ENCODE data around the gene HIP1R. TPM values are rescaled to one million over a fixed set of nuclear protein-coding genes. Genes with fewer than 3 reads are reported as not detected.
"Not testable (repeated sequence)": the region's sequence is repeated elsewhere in the genome, so short reads cannot be mapped to it uniquely, and the experiment has no call there.

The HIP1R gene
- total RNA-seq, 1 donor from 2014 or later, result 31.3 TPM

- no peak overlapping the region for H3K4me3 Mint-ChIP-seq (ENCODE audit: unreplicated experiment)
- H3K36me3 Mint-ChIP-seq (ENCODE audit: unreplicated experiment), result no peaks in the 10 kb centered on the region
- no peak for DNase-seq (ENCODE audit: extremely low spot score, unreplicated experiment)
- no peak overlapping the region for H3K27ac Mint-ChIP-seq (ENCODE audit: unreplicated experiment)
- no peaks in the 10 kb centered on the region for H3K9me3 Mint-ChIP-seq (ENCODE audit: unreplicated experiment)
- H3K27me3 Mint-ChIP-seq (ENCODE audit: unreplicated experiment), result peaks cover 13% of the 10 kb centered on the region
- H3K4me1 Mint-ChIP-seq (ENCODE audit: unreplicated experiment), result peaks cover 23% of the 10 kb centered on the region
- no peak for TF ChIP-seq CTCF (IDR thresholded peaks at IDR 0.05)
Observed at GRCh38 chr12:122899887-122900286, 64.6 kb downstream of the HIP1R start.

DNA sequence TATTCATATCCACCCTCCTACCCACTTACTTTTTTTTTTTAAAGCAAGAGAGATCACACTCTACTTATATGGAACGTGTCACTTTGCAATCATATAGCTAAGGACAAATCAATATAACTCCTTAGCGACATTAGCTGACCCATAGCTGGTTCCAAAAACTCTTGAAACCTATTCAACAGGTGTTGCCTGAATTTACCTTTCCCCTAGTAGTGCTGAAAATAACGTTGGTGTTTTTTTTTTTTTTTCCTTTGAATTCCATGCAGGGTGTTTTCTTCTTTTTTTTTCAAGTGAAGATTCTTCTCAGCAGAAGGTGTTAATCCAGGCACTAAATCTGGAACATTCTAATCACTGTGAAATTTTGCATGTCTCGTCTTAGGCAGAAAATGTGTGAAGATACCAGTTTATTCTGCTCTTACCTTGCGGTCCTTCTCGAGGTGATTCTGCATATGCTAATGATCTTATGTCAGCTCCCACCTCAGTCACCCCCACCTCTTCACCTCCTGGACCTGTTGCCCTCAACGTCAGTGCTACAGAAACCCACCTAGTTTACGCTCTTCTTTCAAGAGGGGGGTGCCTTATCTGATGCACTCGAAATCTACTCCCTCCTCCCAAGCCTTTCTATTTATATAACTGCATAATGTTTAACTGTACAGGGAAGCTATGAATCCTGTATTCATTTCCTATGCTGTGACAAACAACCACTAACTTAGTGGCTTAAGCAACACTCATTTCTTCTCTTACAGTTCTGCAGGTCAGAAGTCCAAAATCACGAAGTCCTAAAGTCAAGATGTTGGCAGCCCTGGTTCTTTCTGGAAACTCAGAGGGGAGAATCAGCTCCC lies 67.8 kb downstream of the HIP1R start:
- DNase-seq (ENCODE audit: extremely low spot score, unreplicated experiment), result no peak
- Mint-ChIP-seq H3K9me3 (ENCODE audit: unreplicated experiment) (no peaks in the 10 kb centered on the region), H3K4me3 (ENCODE audit: unreplicated experiment) (no peak overlapping the region), H3K36me3 (ENCODE audit: unreplicated experiment) (no peaks in the 10 kb centered on the region), H3K27ac (ENCODE audit: unreplicated experiment) (no peak overlapping the region), H3K4me1 (ENCODE audit: unreplicated experiment) (peaks cover 9% of the 10 kb centered on the region), H3K27me3 (ENCODE audit: unreplicated experiment) (peaks cover 13% of the 10 kb centered on the region)
- TF ChIP-seq CTCF (IDR thresholded peaks at IDR 0.05), result no peak

- Mint-ChIP-seq H3K36me3 (ENCODE audit: unreplicated experiment) (no peaks in the 10 kb centered on the region), H3K9me3 (ENCODE audit: unreplicated experiment) (no peaks in the 10 kb centered on the region), H3K27me3 (ENCODE audit: unreplicated experiment) (peaks cover 13% of the 10 kb centered on the region), H3K4me3 (ENCODE audit: unreplicated experiment) (no peak overlapping the region), H3K27ac (ENCODE audit: unreplicated experiment) (no peak overlapping the region), H3K4me1 (ENCODE audit: unreplicated experiment) (peaks cover 3% of the 10 kb centered on the region)
- no peak for DNase-seq (ENCODE audit: extremely low spot score, unreplicated experiment)
- no peak for TF ChIP-seq CTCF (IDR thresholded peaks at IDR 0.05)
Observed at GRCh38 chr12:122903693-122904034, 68.4 kb downstream of the HIP1R start.

DNA sequence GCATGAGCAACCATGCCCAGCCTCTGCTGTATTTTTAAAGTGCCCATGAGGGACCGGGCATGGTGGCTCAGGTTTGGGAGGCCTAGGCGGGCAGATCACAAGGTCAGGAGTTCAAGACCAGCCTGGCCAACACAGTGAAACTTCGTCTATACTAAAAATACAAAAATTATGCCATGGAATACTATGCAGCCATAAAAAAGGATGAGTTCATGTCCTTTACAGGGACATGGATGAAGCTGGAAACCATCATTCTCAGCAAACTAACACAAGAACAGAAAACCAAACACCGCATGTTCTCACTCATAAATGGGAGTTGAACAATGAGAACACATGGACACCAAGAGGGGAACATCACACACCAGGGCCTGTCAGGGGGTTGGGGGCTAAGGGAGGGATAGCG lies 70.0 kb downstream of the HIP1R start:
- peaks cover 13% of the 10 kb centered on the region for H3K27me3 Mint-ChIP-seq (ENCODE audit: unreplicated experiment)
- H3K36me3 Mint-ChIP-seq (ENCODE audit: unreplicated experiment); H3K4me1 Mint-ChIP-seq (ENCODE audit: unreplicated experiment); H3K27ac Mint-ChIP-seq (ENCODE audit: unreplicated experiment); H3K9me3 Mint-ChIP-seq (ENCODE audit: unreplicated experiment); H3K4me3 Mint-ChIP-seq (ENCODE audit: unreplicated experiment); DNase-seq (ENCODE audit: extremely low spot score, unreplicated experiment): not testable (repeated sequence)

DNA sequence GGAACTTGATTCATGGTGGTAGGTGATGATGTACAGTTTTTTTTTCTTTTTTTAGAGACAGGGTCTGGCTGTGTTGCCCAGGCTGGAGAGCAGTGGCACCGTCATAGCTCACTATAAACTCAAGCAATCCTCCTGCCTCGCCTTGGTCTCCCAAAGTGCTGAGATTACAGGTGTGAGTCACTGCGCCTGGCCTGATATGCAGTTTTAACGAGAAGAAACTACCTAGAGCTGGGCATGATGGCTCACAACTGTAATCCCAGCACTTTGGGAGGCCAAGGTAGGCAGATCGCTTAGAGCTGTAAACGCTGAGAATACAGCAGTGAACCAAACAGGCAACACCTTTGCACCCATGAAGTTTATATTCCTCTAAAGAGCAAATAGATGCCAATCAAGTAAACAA lies 73.7 kb downstream of the HIP1R start:
- Mint-ChIP-seq H3K4me3 (ENCODE audit: unreplicated experiment) (no peak overlapping the region), H3K9me3 (ENCODE audit: unreplicated experiment) (no peaks in the 10 kb centered on the region), H3K36me3 (ENCODE audit: unreplicated experiment) (no peaks in the 10 kb centered on the region)

More for the DNA sequence above, 73.7 kb downstream of the HIP1R start:
- no peak for TF ChIP-seq CTCF (IDR thresholded peaks at IDR 0.05)
- no peak overlapping the region for H3K27ac Mint-ChIP-seq (ENCODE audit: unreplicated experiment)
- no peak for DNase-seq (ENCODE audit: extremely low spot score, unreplicated experiment)
- H3K4me1 Mint-ChIP-seq (ENCODE audit: unreplicated experiment), result peaks cover 10% of the 10 kb centered on the region
- peaks cover under 1% of the 10 kb centered on the region for H3K27me3 Mint-ChIP-seq (ENCODE audit: unreplicated experiment)
